Sigmoid colon (tissue), 7 donors: Measurements from ENCODE around the gene FOXO6. TPM values are rescaled to one million over a fixed set of nuclear protein-coding genes. Genes with fewer than 3 reads are reported as not detected.

ENCODE experiments used
- DNase-seq: peaks from one replicate; pipeline ENCODE4 v3.0.0-alpha.2; 2019
- H3K27ac ChIP-seq, 4 donors: fragments of 200-600 bp; sonication (generic); one replicate each; pipeline ENCODE4 v1.5.1; 2016 to 2019; ENCODE audit warnings: mild to moderate bottlenecking in 1 of 4
- H3K27me3 ChIP-seq, 3 donors: fragments of 200-600 bp; sonication (generic); one replicate each; pipeline ENCODE4 v1.5.1; 2019; ENCODE audit warnings: mild to moderate bottlenecking in 1 of 3
- H3K36me3 ChIP-seq, 4 donors: fragments of 200-600 bp; sonication (generic); one replicate each; pipeline ENCODE4 v1.5.1; 2016 to 2019
- H3K4me1 ChIP-seq, 4 donors: fragments of 200-600 bp; sonication (generic); one replicate each; pipeline ENCODE4 v1.5.1; 2017 to 2019
- H3K4me3 ChIP-seq, 4 donors: fragments of 200-600 bp; sonication (generic); one replicate each; pipeline ENCODE4 v1.5.1; 2017 to 2019; ENCODE audit warnings: mild to moderate bottlenecking in 2 of 4, moderate library complexity in 1 of 4
- H3K9me3 ChIP-seq, 4 donors: fragments of 200-600 bp in 3 of 4; sonication (generic) in 3 of 4; one replicate each; pipeline versions ENCODE4 v1.5.1 to v1.6.1; 2013 to 2019
- CTCF ChIP-seq, 4 experiments: fragments of 450-650 bp in 3 of 4; fragments of 200-600 bp in 1 of 4; IDR thresholded peaks; one replicate each; pipeline ENCODE4 v1.5.1; 2016 to 2019; ENCODE audit warnings: antibody characterized with exemption in 4 of 4, mild to moderate bottlenecking in 3 of 4, moderate library complexity in 2 of 4
- EP300 ChIP-seq, 4 donors: sonication (generic); formaldehyde crosslinking; IDR thresholded peaks; one replicate each; pipeline ENCODE4 v1.6.1; 2017; ENCODE audit warnings: antibody characterized with exemption in 4 of 4
- POLR2A ChIP-seq, 2 donors: fragments of 450-650 bp; IDR thresholded peaks; one replicate each; pipeline ENCODE4 v1.6.1; 2016; ENCODE audit warnings: antibody characterized with exemption in 2 of 2, mild to moderate bottlenecking in 2 of 2, moderate library complexity in 2 of 2
- POLR2AphosphoS5 ChIP-seq, 4 donors: sonication (generic); formaldehyde crosslinking; IDR thresholded peaks; one replicate each; pipeline ENCODE4 v1.6.1; 2017; ENCODE audit warnings: antibody characterized with exemption in 4 of 4
- WGBS, 2 donors: extraction: QIAGEN DNeasy Blood & Tissue Kit; methylation state at CpG; one replicate each; pipeline ENCODE4 v1.1.7; 2013; 5-methylcytosine and 5-hydroxymethylcytosine counted together
- intact Hi-C: fragments of 100-400 bp; cut with DNase I; formaldehyde crosslinking; loops from one replicate; pipeline ENCODE4 v1.15.1; 2023
- polyA plus RNA-seq, 3 donors: library from polyadenylated mRNA; stranded (reverse); fragments of 200-250 nt; gene quantifications; one replicate each; pipeline ENCODE4 v1.2.3, GENCODE V29; 2013
- total RNA-seq, 4 donors: library from RNA; depleted of rRNA; stranded (reverse); fragments of >200 nt; gene quantifications; one replicate each; pipeline ENCODE4 v1.1.0, GENCODE V29; 2016
- donor health status: healthy with polysubstance abuse.
- donor health status: Bipolar disorder and iron deficiency.
- donor health status: healthy.

FOXO6 gene
- total and polyA plus RNA-seq, 7 donors: 0.20 to 1.4 (median 0.81) TPM; not detected in 2

- H3K27me3 ChIP-seq: no peaks in the 10 kb centered on the region
- peaks cover 0 to 14% (median 11%) of the 10 kb centered on the region in 4 donors for H3K4me1 ChIP-seq
- H3K27ac ChIP-seq: no peak overlapping the region
- TF ChIP-seq EP300 (IDR thresholded peaks at IDR 0.05) (no peak), POLR2AphosphoS5 (IDR thresholded peaks at IDR 0.05) (no peak), POLR2A (IDR thresholded peaks at IDR 0.05) (no peak), CTCF (IDR thresholded peaks at IDR 0.05) (no peak)
- no peaks in the 10 kb centered on the region for H3K9me3 ChIP-seq
- intact Hi-C loops: no loop called here
- no peak overlapping the region for H3K4me3 ChIP-seq
- no peaks in the 10 kb centered on the region for H3K36me3 ChIP-seq
- 78 to 83% methylated on average over 3 of the region's 3 CpGs for WGBS, 2 donors
- DNase-seq: no peak
These were observed 39.0 kb downstream of the FOXO6 start for GRCh38 chr1:41400225-41400624.

- Histone ChIP-seq H3K27ac (no peak overlapping the region), H3K4me3 (no peak overlapping the region), H3K36me3 (no peaks in the 10 kb centered on the region), H3K9me3 (no peaks in the 10 kb centered on the region), H3K27me3 (no peaks in the 10 kb centered on the region), H3K4me1 (peaks cover 0 to 14% (median 11%) of the 10 kb centered on the region in 4 donors)
- intact Hi-C loops: no loop called here
- WGBS, 2 donors: 92 to 94% methylated on average over 2 of the region's 2 CpGs
- DNase-seq: no peak
- no peak for TF ChIP-seq CTCF (IDR thresholded peaks at IDR 0.05)
- no peak for TF ChIP-seq EP300 (IDR thresholded peaks at IDR 0.05)
- TF ChIP-seq POLR2A (IDR thresholded peaks at IDR 0.05): no peak
- no peak for TF ChIP-seq POLR2AphosphoS5 (IDR thresholded peaks at IDR 0.05)
These were observed 40.7 kb downstream of the FOXO6 start for GRCh38 chr1:41401899-41402298.

- WGBS, 2 donors: 4 to 6% methylated on average over 10 of the region's 10 CpGs
- no peak for DNase-seq
- Histone ChIP-seq H3K4me3 (no peak overlapping the region), H3K4me1 (peaks cover 0 to 5% (median 3%) of the 10 kb centered on the region in 4 donors), H3K36me3 (no peaks in the 10 kb centered on the region), H3K27me3 (peaks cover 0 to 4% (median 0%) of the 10 kb centered on the region in 3 donors), H3K9me3 (no peaks in the 10 kb centered on the region), H3K27ac (no peak overlapping the region)
- intact Hi-C loops: no loop called here
- no peak for TF ChIP-seq CTCF (IDR thresholded peaks at IDR 0.05)
- TF ChIP-seq EP300 (IDR thresholded peaks at IDR 0.05): no peak
- no peak for TF ChIP-seq POLR2A (IDR thresholded peaks at IDR 0.05)
These were observed 43.1 kb downstream of the FOXO6 start for GRCh38 chr1:41404308-41404761.

GRCh38 chr1:41407664-41408252 lies 46.5 kb downstream of the FOXO6 start:
- no peak for TF ChIP-seq POLR2AphosphoS5 (IDR thresholded peaks at IDR 0.05)
- no peak for TF ChIP-seq CTCF (IDR thresholded peaks at IDR 0.05)
- no peak for TF ChIP-seq POLR2A (IDR thresholded peaks at IDR 0.05)
- no peak for TF ChIP-seq EP300 (IDR thresholded peaks at IDR 0.05)
- Histone ChIP-seq H3K27ac (no peak overlapping the region), H3K36me3 (no peaks in the 10 kb centered on the region), H3K27me3 (peaks cover 0 to 19% (median 0%) of the 10 kb centered on the region in 3 donors), H3K4me1 (peaks cover 0 to 5% (median 0%) of the 10 kb centered on the region in 4 donors), H3K4me3 (no peak overlapping the region), H3K9me3 (no peaks in the 10 kb centered on the region)
- intact Hi-C loops: no loop called here
- no peak for DNase-seq
- WGBS, 2 donors: 67 to 76% methylated on average over 14 of the region's 14 CpGs

- peaks cover 0 to 19% (median 0%) of the 10 kb centered on the region in 3 donors for H3K27me3 ChIP-seq
- intact Hi-C loops: no loop called here
- no peaks in the 10 kb centered on the region for H3K9me3 ChIP-seq
- H3K36me3 ChIP-seq: no peaks in the 10 kb centered on the region
- no peak overlapping the region for H3K27ac ChIP-seq
- WGBS, 2 donors: 77 to 79% methylated on average over 6 of the region's 6 CpGs
- DNase-seq: no peak
- TF ChIP-seq CTCF (IDR thresholded peaks at IDR 0.05) (no peak), EP300 (IDR thresholded peaks at IDR 0.05) (no peak), POLR2A (IDR thresholded peaks at IDR 0.05) (no peak)
- H3K4me3 ChIP-seq: no peak overlapping the region
- H3K4me1 ChIP-seq: peaks cover 0 to 5% (median 0%) of the 10 kb centered on the region in 4 donors
These were observed 47.5 kb downstream of the FOXO6 start for GRCh38 chr1:41408691-41409090.
